ENCODE measurements around the gene HIGD2A.

Gene HIGD2A

DNA sequence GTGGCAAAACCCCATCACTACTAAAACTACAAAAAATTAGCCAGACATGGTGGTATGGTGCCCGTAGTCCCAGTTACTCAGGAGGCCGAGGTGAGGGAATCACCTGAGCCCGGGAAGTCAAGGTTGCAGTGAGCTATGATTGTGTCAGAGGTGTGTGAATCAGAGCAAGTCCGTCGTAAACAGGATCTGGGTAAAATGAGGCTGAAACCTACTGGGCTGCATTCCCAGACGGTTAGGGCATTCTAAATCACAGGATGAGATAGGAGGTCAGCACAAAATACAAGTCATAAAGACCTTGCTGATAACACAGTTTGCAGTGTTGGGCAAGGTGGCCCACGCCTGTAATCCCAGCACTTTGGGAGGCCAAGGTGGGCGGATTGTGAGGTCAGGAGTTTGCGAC is 29.7 kb downstream of the HIGD2A start:
- DNase-seq, result no peak

DNA sequence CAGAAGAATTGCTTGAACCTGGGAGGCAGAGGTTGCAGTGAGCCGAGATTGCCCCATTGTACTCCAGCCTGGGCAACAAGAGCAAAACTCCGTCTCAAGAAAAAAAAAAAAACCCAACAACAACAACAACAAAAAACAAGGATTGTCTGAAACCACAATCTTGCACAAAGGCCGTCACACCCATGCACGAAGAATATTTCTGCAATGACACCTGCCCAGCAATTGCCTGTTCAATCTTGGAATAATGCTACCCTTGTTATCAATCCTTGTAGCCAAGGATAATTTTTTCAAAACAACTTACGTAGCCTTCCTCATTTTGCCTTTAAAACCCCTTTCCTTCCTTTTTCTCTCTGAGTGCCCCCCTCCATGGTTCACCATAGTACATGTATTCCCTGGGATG is 31.5 kb downstream of the HIGD2A start:
- no peak for DNase-seq

DNA sequence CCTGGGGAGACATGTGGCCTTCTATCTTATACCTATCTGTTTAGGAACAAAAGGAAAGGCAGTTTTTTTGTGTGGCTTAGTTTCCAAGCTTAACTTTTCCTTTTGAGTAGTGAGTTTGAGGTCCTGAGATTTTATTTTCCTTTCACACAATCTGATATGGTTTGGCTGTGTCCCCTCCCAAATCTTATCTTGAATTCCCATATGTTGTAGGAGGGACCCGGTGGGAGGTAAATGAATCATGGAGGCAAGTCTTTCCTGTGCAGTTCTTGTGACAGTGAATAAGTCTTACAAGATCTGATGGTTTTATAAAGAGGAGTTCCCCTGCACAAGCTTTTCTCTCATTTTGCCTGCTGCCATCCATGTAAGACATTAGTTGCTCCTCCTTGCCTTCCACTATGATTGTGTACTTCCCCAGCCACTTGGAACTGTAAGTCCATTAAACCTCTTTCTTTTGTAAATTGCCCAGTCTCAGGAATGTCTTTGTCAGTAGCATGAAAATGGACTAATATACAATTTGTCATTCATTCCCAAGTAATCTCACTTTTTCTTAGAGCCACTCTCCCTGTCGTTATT is 32.5 kb downstream of the HIGD2A start:
- DNase-seq, result no peak

GRCh38 chr5:176424181-176424580 is 35.6 kb downstream of the HIGD2A start:
- no peak for DNase-seq

DNA sequence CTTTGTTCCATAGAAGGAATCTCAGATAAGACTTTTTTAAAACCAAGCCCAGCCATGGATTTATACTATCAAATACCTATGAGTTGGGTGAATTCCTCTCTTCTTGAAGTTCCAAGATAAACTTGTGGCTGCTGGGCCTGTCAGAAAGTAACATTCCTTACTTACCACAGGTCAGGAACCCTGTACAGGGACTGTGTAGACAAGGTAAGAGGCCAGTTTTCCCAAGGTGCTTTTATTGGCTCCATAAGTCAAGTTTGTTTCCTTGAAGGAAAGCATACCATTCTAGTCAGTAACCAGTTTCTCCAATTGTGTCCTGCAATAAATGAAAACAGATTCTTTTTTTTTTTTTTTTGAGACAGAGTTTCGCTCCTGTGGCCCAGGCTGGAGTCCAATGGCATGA is 36.6 kb downstream of the HIGD2A start:
- DNase-seq, result no peak

DNA sequence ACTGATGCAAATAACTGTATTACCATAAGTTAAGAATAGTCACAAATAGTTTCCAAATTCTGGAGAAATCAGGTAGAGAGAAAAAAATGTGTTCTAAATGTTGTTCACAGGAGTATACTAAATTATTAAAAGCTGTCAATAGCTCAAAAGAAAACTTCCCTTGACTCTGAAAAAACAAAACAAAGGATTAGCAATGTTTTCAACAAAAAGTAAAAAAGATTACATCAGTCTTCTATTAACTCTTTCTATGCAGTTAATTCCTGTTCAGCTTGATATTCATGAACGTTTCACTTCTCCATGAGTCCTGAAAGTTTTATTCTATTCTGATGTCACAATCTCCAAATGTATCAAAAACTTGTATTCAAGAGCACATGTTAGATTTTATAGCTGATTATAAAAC is 37.2 kb downstream of the HIGD2A start:
- DNase-seq, result no peak

GRCh38 chr5:176426876-176427275 is 38.3 kb downstream of the HIGD2A start:
- DNase-seq, result no peak

DNA sequence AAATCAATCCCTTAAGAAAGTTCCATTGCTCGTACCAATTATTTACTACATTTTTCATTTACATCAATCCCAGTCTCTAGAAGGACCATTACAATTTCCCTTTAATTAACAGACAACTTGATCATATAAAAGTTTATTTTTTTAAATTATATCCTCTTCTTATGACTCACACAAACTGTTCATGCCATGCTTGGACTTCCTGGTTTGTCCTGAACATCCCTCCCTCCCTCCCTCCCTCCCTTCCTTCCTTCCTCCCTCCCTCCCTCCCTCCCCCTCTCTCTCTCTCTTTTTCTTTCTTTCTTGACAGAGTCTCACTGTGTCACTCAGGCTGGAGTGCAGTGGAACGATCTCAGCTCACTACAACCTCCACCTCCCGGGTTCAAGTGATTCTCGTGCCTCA is 39.4 kb downstream of the HIGD2A start:
- no peak for DNase-seq

- peak in 1 of 5 experiments; percentile 24 for DNase-seq
Measured at GRCh38 chr5:176429972-176430371, 41.4 kb downstream of the HIGD2A start.

DNA sequence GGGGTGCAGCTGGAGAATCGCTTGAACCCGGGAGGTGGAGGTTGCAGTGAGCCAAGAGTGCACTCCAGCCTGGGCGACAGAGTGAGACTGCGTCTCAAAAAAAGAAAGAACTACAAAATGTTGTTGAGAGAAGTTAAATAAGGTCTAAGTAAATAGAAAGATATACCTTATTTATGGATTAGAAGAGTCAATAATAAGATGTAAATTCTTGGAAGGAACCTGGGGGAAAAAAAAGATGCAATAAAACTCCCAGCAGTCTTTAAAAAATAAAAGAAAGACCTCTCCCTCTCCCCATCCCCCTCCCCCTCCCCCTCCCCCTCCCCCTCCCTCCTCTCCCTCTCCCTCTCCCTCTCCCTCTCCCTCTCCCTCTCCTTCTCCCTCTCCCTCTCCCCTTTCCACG is 44.2 kb downstream of the HIGD2A start:
- no peak for DNase-seq

GRCh38 chr5:176436656-176437055 is 48.1 kb downstream of the HIGD2A start:
- peak in 1 of 5 experiments; percentile 64 for DNase-seq

DNA sequence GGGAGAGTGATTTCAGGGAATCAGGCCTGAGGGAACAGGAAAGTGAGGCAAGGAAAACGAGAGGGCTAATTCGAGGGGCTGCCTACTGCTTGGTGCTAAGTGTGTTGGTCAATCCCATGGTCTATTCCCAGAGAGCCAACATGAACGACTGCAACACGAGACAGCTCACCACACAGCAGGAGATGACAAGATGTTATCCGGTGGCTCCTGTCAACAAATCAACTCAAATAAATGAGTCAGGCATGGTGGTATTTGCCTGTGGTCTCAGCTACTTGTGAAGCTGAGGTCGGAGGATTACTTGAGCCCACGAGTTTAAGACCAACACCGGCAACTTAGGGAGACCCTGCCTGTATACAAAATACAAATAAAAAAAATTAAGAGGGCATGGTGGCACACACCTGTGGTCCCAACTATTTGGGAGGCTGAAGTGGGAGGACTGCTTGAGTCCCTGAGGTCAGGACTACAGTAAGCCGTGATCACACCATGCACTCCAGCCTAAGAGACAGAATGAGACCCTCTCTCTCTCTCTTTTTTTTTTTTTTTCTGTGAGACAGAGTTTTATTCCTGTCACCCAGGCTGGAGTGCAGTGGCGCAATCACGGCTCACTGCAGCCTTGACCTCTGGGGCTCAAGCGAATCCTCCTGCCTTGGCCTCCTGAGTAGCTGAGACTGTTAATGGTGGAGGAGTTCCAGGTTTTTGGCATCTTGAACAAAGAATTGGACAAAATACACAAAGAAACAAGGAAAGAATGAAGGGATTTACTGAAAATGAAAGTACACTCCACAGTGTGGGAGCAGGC is 50.6 kb downstream of the HIGD2A start:
- DNase-seq, result no peak
